ENCODE results near the gene TAF5.
A peak's percentile ranks its signal among the peaks of the same experiment; 100 is the strongest.
"Not testable (repeated sequence)": the region's sequence is repeated elsewhere in the genome, so short reads cannot be mapped to it uniquely, and the experiment has no call there.

Gene TAF5

DNA sequence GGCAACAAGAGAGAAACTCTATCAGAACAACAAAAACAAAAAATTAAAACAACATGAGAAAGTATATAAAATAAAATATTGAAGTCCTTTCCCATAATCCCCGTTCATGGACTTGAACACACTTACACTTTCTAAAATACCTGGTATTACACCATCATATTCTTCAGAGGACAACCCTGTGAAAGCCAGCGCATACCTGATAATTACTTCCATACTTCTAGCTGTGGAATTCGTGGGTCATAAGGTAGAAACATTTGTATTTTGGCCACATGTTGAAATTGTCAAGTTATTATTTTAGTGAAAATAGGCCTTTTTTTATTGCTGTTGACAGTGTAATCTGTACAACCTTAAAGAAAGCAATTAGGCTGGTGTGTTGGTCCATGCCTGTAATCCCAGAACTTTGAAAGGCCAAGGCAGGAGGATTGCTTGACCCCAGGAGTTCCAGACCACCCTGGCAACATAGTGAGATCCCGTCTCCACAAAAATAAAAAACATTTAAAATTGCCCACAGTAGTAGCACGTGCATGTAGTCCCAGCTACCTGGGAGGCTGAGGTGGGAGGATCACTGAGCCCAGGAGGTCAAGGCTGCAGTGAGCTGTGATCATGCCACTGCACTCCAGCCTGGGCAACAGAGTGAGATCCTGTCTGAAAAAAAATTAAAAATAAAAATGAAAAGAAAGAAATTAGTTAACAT lies 11.7 kb upstream of the TAF5 start:
- Histone ChIP-seq H3K4me1 (peaks cover 6% of the 10 kb centered on the region; the same call in 1 of the 2 replicates), H3K4me3 (no peak overlapping the region), H3K36me3 (no peaks in the 10 kb centered on the region), H3K4me2 (no peak overlapping the region), H4K20me1 (no peaks in the 10 kb centered on the region), H3K27ac (no peak overlapping the region), H3K9me3 (no peaks in the 10 kb centered on the region), H3K27me3 (no peaks in the 10 kb centered on the region), H3K9ac (no peak overlapping the region)
- TF ChIP-seq Cebpa-rat (IDR thresholded peaks at IDR 0.05) = no peak

- H3K9me3 ChIP-seq, H3K4me1 ChIP-seq, H3K36me3 ChIP-seq, H3K27ac ChIP-seq, H4K20me1 ChIP-seq, H3K4me3 ChIP-seq, H3K9ac ChIP-seq, H3K27me3 ChIP-seq, H3K4me2 ChIP-seq: not testable (repeated sequence)
Observed at GRCh38 chr10:103359493-103359892, 8.3 kb upstream of the TAF5 start.

GRCh38 chr10:103360791-103361190 lies 7.0 kb upstream of the TAF5 start:
- not testable (repeated sequence) for H3K9me3 ChIP-seq, H3K4me2 ChIP-seq, H3K36me3 ChIP-seq, H3K27me3 ChIP-seq, H3K27ac ChIP-seq, H3K4me3 ChIP-seq, H3K9ac ChIP-seq, H4K20me1 ChIP-seq, H3K4me1 ChIP-seq

DNA sequence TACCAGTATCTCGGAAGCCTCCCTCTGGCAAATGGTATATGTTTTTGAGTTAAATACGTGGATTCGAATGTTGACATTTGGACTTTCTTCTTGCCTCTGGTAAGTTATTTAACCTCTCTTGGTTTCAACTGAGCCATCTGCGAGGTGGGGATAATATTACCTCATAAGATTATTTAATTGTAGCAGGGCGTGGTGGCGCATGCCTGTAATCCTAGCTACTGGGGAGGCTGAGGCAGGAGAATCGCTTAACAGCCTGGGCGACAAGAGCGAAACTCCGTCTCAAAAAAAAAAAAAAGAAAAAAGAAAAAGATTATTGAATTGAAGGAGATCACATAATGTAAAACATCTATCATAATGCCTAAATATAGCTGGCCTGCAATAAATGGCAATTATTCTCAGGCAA lies 396 bp upstream of the TAF5 start:
- H4K20me1 ChIP-seq = no peaks in the 10 kb centered on the region
- peak overlapping the region; percentile 88 for H3K4me2 ChIP-seq
- no peaks in the 10 kb centered on the region for H3K36me3 ChIP-seq
- no peak for TF ChIP-seq Cebpa-rat (IDR thresholded peaks at IDR 0.05)
- peaks cover 24% of the 10 kb centered on the region for H3K4me1 ChIP-seq
- peak overlapping the region; percentile 87 for H3K9ac ChIP-seq
- H3K9me3 ChIP-seq = no peaks in the 10 kb centered on the region
- no peaks in the 10 kb centered on the region for H3K27me3 ChIP-seq
- peak overlapping the region; percentile 85 for H3K27ac ChIP-seq
- peak overlapping the region; percentile 82 for H3K4me3 ChIP-seq

DNA sequence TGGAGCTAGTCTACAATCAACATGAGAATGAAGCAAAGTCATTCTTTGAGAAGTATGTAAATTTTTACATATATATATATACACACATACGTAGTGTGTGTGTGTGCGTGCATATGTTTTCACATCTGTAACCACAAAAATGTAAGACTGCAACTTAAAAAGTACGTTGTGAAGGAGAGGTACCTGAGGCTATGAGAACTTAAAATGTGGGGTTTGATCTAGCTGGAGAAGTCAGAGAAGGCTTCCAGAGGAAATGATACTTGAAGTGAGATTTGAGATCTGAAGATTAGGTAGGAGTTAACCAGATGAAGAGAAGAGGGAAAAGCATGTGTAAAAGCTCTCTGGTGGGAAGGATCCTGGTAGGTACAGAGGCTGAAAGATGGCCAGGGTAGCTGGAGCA lies 5.8 kb downstream of the TAF5 start:
- Histone ChIP-seq H3K27me3 (no peaks in the 10 kb centered on the region), H3K36me3 (peaks cover 52% of the 10 kb centered on the region), H3K4me2 (no peak overlapping the region), H3K9ac (no peak overlapping the region), H3K4me1 (peaks cover 19% of the 10 kb centered on the region), H3K9me3 (no peaks in the 10 kb centered on the region), H4K20me1 (no peaks in the 10 kb centered on the region), H3K4me3 (no peak overlapping the region), H3K27ac (no peak overlapping the region)
- no peak for TF ChIP-seq Cebpa-rat (IDR thresholded peaks at IDR 0.05)

DNA sequence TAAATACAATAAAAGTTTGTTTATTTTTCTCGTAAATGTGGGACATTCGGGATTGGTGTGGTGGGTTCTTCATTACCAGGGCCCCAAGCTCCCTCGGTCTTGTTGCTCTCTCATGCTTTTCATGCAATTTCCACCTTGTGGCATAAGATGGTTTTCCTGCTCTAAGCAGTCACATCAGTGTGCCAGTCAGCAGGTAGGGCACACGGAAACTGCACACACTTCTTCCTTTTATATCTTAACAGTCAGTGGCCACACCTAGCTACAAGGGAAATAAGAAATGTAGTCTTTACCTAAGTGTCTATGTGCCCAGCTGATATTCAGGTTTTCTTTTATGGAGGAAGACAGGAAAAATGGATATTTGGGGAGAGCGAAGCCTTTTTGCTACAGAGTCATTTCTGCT lies 6.5 kb downstream of the TAF5 start:
- Histone ChIP-seq H3K4me3 (no peak overlapping the region), H3K9ac (no peak overlapping the region), H3K4me2 (no peak overlapping the region), H3K27ac (no peak overlapping the region), H3K27me3 (no peaks in the 10 kb centered on the region), H4K20me1 (no peaks in the 10 kb centered on the region), H3K4me1 (peaks cover 14% of the 10 kb centered on the region), H3K36me3 (peaks cover 59% of the 10 kb centered on the region), H3K9me3 (no peaks in the 10 kb centered on the region)
- TF ChIP-seq Cebpa-rat (IDR thresholded peaks at IDR 0.05) = no peak

DNA sequence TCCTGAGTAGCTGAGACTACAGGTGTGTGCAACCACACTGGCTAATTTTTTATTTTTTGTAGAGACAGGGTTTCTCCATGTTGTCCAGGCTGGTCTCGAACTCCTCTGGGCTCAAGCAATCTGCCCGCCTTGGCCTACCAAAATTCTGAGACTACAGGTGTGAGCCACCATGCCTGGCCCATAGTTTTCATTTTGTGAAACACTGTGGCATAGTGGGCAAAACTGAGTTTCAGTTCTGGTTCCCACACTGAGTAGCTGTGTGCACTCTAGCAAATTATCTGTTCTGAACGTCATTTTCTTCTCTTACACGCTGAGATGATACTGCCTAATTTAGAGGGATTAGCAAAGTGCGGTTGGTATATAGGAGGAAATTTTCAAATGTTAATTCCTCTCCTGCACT lies 15.0 kb downstream of the TAF5 start:
- Histone ChIP-seq H3K36me3 (peaks cover 91% of the 10 kb centered on the region), H3K9me3 (no peaks in the 10 kb centered on the region), H3K4me1 (no peaks in the 10 kb centered on the region), H3K4me2 (no peak overlapping the region), H3K27me3 (no peaks in the 10 kb centered on the region), H3K27ac (no peak overlapping the region), H4K20me1 (no peaks in the 10 kb centered on the region), H3K4me3 (no peak overlapping the region), H3K9ac (no peak overlapping the region)
- TF ChIP-seq Cebpa-rat (IDR thresholded peaks at IDR 0.05) = no peak

GRCh38 chr10:103394180-103394579 lies 26.4 kb downstream of the TAF5 start:
- no peaks in the 10 kb centered on the region for H3K27me3 ChIP-seq
- no peak overlapping the region for H3K4me3 ChIP-seq
- H3K36me3 ChIP-seq = peaks cover 58% of the 10 kb centered on the region
- H3K4me2 ChIP-seq = peak overlapping the region; percentile 97
- peaks cover 47% of the 10 kb centered on the region for H3K4me1 ChIP-seq
- no peaks in the 10 kb centered on the region for H3K9me3 ChIP-seq
- no peak for TF ChIP-seq Cebpa-rat (IDR thresholded peaks at IDR 0.05)
- H4K20me1 ChIP-seq = peaks cover 43% of the 10 kb centered on the region
- H3K9ac ChIP-seq = no peak overlapping the region
- no peak overlapping the region for H3K27ac ChIP-seq

DNA sequence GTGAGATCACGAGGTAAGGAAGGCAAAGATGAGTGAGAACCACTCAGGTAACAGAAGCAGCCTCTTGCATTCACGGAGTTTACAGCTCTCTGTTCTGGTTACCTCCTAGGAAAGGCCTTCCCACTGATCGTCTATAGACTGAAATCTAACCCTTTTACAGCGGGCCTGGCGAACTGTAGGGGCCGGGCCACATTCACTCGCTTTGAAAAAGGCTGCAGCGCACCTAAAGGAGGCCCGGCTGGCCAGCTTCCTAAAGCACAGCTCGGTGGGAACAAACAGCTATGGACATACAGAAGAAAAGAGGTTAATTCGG lies 27.9 kb downstream of the TAF5 start:
- Histone ChIP-seq H3K9me3 (no peaks in the 10 kb centered on the region), H4K20me1 (peaks cover 46% of the 10 kb centered on the region), H3K4me1 (peaks cover 47% of the 10 kb centered on the region), H3K4me3 (peak overlapping the region; percentile 77), H3K36me3 (peaks cover 58% of the 10 kb centered on the region), H3K27ac (peak overlapping the region; percentile 86), H3K9ac (peak overlapping the region; percentile 82), H3K27me3 (no peaks in the 10 kb centered on the region), H3K4me2 (peak overlapping the region; percentile 97)
- no peak for TF ChIP-seq Cebpa-rat (IDR thresholded peaks at IDR 0.05)

DNA sequence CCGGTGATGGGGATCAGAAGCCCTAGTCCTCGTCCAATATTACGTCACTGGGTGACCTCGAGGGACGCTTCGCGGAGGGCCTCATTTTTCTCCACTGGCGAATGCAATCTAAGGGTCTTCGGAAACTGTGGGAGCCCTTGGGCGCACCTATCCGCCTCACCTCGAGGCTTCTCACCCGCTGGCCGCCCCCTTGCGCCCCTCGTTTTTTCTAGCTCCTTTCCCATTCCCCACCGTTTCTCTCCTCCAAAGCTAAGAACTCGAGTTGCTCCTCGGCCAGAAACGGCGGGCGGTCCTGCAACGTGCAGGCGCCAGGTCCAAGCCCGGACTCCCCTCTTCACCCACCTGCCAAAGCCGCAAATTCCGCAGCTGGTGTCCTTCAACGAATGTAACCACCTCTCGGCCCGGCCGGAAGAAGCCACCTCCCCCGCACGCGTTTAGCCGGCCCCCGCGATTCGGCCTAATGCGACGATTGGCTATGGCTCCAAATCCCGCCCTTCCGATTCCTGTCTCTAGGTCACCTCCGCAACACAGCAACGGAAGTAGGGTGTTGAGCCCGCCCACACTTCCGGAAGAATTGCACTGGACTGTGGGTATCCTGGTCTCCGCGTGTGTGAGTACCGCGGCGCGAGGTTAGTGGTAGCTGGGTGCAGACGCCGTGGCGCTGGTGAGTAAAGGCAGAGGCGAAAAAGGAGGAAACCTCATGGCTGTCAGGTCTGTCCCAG lies 28.5 kb downstream of the TAF5 start, which contains the start of the genes ATP5MK and PDCD11:
Gene ATP5MK (minus strand): TSS at position 409 of the 722 bp plus-strand sequence. CDS start 4,018 bp downstream, outside the sequence.
Gene PDCD11 (plus strand): TSS at position 560 of the 722 bp plus-strand sequence. CDS start 1,801 bp downstream, outside the sequence.
- peak within 1 kb of the TSS; percentile 82 for H3K9ac ChIP-seq
- peak within 1 kb of the TSS; percentile 86 for H3K27ac ChIP-seq
- no peaks in the 10 kb centered on the region for H3K27me3 ChIP-seq
- peaks cover 58% of the 10 kb centered on the region for H3K36me3 ChIP-seq
- H4K20me1 ChIP-seq = peaks cover 46% of the 10 kb centered on the region
- peak within 1 kb of the TSS; percentile 97 for H3K4me2 ChIP-seq
- H3K4me3 ChIP-seq = peak within 1 kb of the TSS; percentile 77
- H3K4me1 ChIP-seq = peaks cover 47% of the 10 kb centered on the region
- H3K9me3 ChIP-seq = no peaks in the 10 kb centered on the region
- no peak for TF ChIP-seq Cebpa-rat (IDR thresholded peaks at IDR 0.05)
